ENCODE data around the gene SBK1.
"Not testable (repeated sequence)": the region's sequence is repeated elsewhere in the genome, so short reads cannot be mapped to it uniquely, and the experiment has no call there.

The SBK1 gene

GRCh38 chr16:28338230-28338629, 45.9 kb downstream of the SBK1 start:
- DNase-seq: not testable (repeated sequence)

- DNase-seq: not testable (repeated sequence)
Observed at GRCh38 chr16:28362600-28362999, 70.3 kb downstream of the SBK1 start.

- DNase-seq: not testable (repeated sequence)
Observed at GRCh38 chr16:28363408-28363807, 71.1 kb downstream of the SBK1 start, which contains the start of gene NPIPB6. NPIPB6 (minus strand) TSS chr16:28363508; CDS start chr16:28362822, 686 bp downstream.

GRCh38 chr16:28364268-28365173, 72.2 kb downstream of the SBK1 start:
- not testable (repeated sequence) for DNase-seq

GRCh38 chr16:28367926-28368325, 75.6 kb downstream of the SBK1 start:
- DNase-seq: not testable (repeated sequence)
